Renal cortex interstitium (tissue), 11 donors: ENCODE data around the gene ELK4. TPM values are rescaled to one million over a fixed set of nuclear protein-coding genes. Genes with fewer than 3 reads are reported as not detected.

Experiments
- DNase-seq, 11 donors: peaks; one replicate each; pipeline ENCODE4 v3.0.0-alpha.2; 2013; ENCODE audit warnings: low read depth in 9 of 11, low spot score in 4 of 11; ENCODE audit errors: extremely low read depth in 1 of 11
- polyA plus RNA-seq, 3 donors: library from polyadenylated mRNA; unstranded; fragments of 120-200 nt; gene quantifications; one replicate each; pipeline ENCODE4 v1.2.1, GENCODE V29; 2013; ENCODE audit not compliant: insufficient read length in 3 of 3

Gene ELK4
- polyA plus RNA-seq, 3 donors = 16.0 to 25.7 (median 17.8) TPM

GRCh38 chr1:205604825-205605505 lies 26.8 kb downstream of the ELK4 start:
- DNase-seq = no peak

- DNase-seq = no peak
Measured at GRCh38 chr1:205604059-205604458, 27.8 kb downstream of the ELK4 start.

GRCh38 chr1:205601205-205601604 lies 30.6 kb downstream of the ELK4 start:
- peak in 7 of 11 donors; percentile 34 to 80 (median 57) for DNase-seq

GRCh38 chr1:205600085-205600484 lies 31.7 kb downstream of the ELK4 start:
- DNase-seq = no peak

GRCh38 chr1:205599669-205600042 lies 32.2 kb downstream of the ELK4 start:
- no peak for DNase-seq

GRCh38 chr1:205598841-205599668 lies 32.8 kb downstream of the ELK4 start:
- DNase-seq = peak; percentile 56 to 80 (median 64)

GRCh38 chr1:205597691-205598314 lies 34.0 kb downstream of the ELK4 start:
- peak in 5 of 11 donors; percentile 47 to 63 (median 51) for DNase-seq

GRCh38 chr1:205596876-205597275 lies 34.9 kb downstream of the ELK4 start:
- DNase-seq = no peak

- no peak for DNase-seq
Measured at GRCh38 chr1:205595861-205596260, 36.0 kb downstream of the ELK4 start.

GRCh38 chr1:205595435-205595834 lies 36.4 kb downstream of the ELK4 start:
- DNase-seq = no peak

- no peak for DNase-seq
Measured at GRCh38 chr1:205594846-205595245, 37.0 kb downstream of the ELK4 start.

- no peak for DNase-seq
Measured at GRCh38 chr1:205593967-205594366, 37.8 kb downstream of the ELK4 start.

- no peak for DNase-seq
Measured at GRCh38 chr1:205593532-205593931, 38.3 kb downstream of the ELK4 start.

GRCh38 chr1:205592443-205593003 lies 39.3 kb downstream of the ELK4 start:
- DNase-seq = no peak

- DNase-seq = peak in 8 of 11 donors; percentile 69 to 81 (median 73)
Measured at GRCh38 chr1:205591522-205592351, 40.1 kb downstream of the ELK4 start.

- no peak for DNase-seq
Measured at GRCh38 chr1:205590777-205591513, 40.9 kb downstream of the ELK4 start.

GRCh38 chr1:205590457-205590768 lies 41.4 kb downstream of the ELK4 start:
- DNase-seq = no peak
